Loucy (cell line): ENCODE data around the gene ERC1.

Source experiments
- EZH2phosphoT487 ChIP-seq: fragments of 200-600 bp; IDR thresholded peaks from 2 replicates; pipeline ENCODE4 v1.6.1; 2018; ENCODE audit warnings: antibody characterized with exemption, mild to moderate bottlenecking, moderate library complexity, borderline replicate concordance
- TF ChIP-seq, protein P1 (sequence below): fragments of 200-600 bp; sonication (generic); conservative IDR thresholded peaks from 2 replicates; pipeline ENCODE4 v1.5.1; 2014; ENCODE audit warnings: mild to moderate bottlenecking, antibody characterized with exemption, low read length

DNA sequence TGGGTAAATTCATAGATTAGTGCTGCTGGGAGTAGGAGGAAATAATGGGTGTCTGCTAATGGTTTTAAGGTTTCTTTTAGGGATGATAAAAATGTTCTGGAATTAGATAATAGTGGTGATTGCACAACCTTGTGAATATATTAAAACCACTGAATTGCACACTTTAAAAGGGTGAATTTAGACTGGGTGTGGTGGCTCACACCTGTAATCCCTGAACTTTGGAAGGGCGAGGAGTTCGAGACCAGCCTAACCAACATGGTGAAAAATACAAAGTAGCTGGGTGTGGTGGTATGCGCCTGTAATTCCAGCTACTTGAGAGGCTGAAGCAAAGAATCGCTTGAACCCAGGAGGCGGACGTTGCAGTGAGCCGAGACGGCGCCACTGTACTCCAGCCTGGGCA lies 42.8 kb upstream of the ERC1 start:
- TF ChIP-seq, protein P1, sequence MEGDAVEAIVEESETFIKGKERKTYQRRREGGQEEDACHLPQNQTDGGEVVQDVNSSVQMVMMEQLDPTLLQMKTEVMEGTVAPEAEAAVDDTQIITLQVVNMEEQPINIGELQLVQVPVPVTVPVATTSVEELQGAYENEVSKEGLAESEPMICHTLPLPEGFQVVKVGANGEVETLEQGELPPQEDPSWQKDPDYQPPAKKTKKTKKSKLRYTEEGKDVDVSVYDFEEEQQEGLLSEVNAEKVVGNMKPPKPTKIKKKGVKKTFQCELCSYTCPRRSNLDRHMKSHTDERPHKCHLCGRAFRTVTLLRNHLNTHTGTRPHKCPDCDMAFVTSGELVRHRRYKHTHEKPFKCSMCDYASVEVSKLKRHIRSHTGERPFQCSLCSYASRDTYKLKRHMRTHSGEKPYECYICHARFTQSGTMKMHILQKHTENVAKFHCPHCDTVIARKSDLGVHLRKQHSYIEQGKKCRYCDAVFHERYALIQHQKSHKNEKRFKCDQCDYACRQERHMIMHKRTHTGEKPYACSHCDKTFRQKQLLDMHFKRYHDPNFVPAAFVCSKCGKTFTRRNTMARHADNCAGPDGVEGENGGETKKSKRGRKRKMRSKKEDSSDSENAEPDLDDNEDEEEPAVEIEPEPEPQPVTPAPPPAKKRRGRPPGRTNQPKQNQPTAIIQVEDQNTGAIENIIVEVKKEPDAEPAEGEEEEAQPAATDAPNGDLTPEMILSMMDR: no peak
- no peak for TF ChIP-seq EZH2phosphoT487
